ENCODE results near the gene TBC1D22A.

- TF ChIP-seq HDAC6 (IDR thresholded peaks at IDR 0.05; ENCODE audit: unreplicated experiment), result no peak
- no peak for TF ChIP-seq HDAC2 (IDR thresholded peaks at IDR 0.05)
- no peak for TF ChIP-seq ETV6 (conservative IDR thresholded peaks at IDR 0.05 in 1 of 2, IDR thresholded peaks at IDR 0.05 in 1 of 2; ENCODE audit: borderline replicate concordance in 1 of 2, low read depth in 1 of 2)
Observed at GRCh38 chr22:46875089-46875488, 112.6 kb downstream of the TBC1D22A start.

Data from GM12878 (cell line).